Measurements from ENCODE around the gene LYPD3. TPM values are rescaled to one million over a fixed set of nuclear protein-coding genes. Genes with fewer than 3 reads are reported as not detected.

The LYPD3 gene
- total RNA-seq, 4 donors from 2014 or later: not detected

GRCh38 chr19:43489979-43490599 lies 24.7 kb upstream of the LYPD3 start:
- H3K27ac ChIP-seq: no peak overlapping the region
- ATAC-seq (no peak), DNase-seq (no peak)
- no peak for TF ChIP-seq POLR2A (IDR thresholded peaks at IDR 0.05)
- TF ChIP-seq, protein P1, sequence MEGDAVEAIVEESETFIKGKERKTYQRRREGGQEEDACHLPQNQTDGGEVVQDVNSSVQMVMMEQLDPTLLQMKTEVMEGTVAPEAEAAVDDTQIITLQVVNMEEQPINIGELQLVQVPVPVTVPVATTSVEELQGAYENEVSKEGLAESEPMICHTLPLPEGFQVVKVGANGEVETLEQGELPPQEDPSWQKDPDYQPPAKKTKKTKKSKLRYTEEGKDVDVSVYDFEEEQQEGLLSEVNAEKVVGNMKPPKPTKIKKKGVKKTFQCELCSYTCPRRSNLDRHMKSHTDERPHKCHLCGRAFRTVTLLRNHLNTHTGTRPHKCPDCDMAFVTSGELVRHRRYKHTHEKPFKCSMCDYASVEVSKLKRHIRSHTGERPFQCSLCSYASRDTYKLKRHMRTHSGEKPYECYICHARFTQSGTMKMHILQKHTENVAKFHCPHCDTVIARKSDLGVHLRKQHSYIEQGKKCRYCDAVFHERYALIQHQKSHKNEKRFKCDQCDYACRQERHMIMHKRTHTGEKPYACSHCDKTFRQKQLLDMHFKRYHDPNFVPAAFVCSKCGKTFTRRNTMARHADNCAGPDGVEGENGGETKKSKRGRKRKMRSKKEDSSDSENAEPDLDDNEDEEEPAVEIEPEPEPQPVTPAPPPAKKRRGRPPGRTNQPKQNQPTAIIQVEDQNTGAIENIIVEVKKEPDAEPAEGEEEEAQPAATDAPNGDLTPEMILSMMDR (IDR thresholded peaks at IDR 0.05 in 4 of 5, conservative IDR thresholded peaks at IDR 0.05 in 1 of 5): no peak
- H3K27me3 ChIP-seq: no peaks in the 10 kb centered on the region
- in situ Hi-C loops (cut with MboI; ENCODE audit: low sequenced_read_pairs in 4 of 4): no loop called here
- H3K4me1 ChIP-seq: no peaks in the 10 kb centered on the region
- no peak overlapping the region for H3K4me3 ChIP-seq
- no peaks in the 10 kb centered on the region for H3K36me3 ChIP-seq
- no peaks in the 10 kb centered on the region for H3K9me3 ChIP-seq
- intact Hi-C loops (cut with DNase I; ENCODE audit: low total_unique reads): no loop called here

GRCh38 chr19:43489310-43489709 lies 23.9 kb upstream of the LYPD3 start:
- H3K4me3 ChIP-seq: no peak overlapping the region
- in situ Hi-C loops (cut with MboI; ENCODE audit: low sequenced_read_pairs in 4 of 4): no loop called here
- no peaks in the 10 kb centered on the region for H3K4me1 ChIP-seq
- H3K36me3 ChIP-seq: no peaks in the 10 kb centered on the region
- DNase-seq (no peak), ATAC-seq (no peak)
- TF ChIP-seq POLR2A (IDR thresholded peaks at IDR 0.05): no peak
- TF ChIP-seq, protein P1 (IDR thresholded peaks at IDR 0.05 in 4 of 5, conservative IDR thresholded peaks at IDR 0.05 in 1 of 5): no peak
- no peaks in the 10 kb centered on the region for H3K27me3 ChIP-seq
- no peak overlapping the region for H3K27ac ChIP-seq
- no peaks in the 10 kb centered on the region for H3K9me3 ChIP-seq
- intact Hi-C loops (cut with DNase I; ENCODE audit: low total_unique reads): no loop called here

GRCh38 chr19:43488179-43488578 lies 22.8 kb upstream of the LYPD3 start:
- in situ Hi-C loops (cut with MboI; ENCODE audit: low sequenced_read_pairs in 4 of 4): no loop called here
- intact Hi-C loops (cut with DNase I; ENCODE audit: low total_unique reads): no loop called here

DNA sequence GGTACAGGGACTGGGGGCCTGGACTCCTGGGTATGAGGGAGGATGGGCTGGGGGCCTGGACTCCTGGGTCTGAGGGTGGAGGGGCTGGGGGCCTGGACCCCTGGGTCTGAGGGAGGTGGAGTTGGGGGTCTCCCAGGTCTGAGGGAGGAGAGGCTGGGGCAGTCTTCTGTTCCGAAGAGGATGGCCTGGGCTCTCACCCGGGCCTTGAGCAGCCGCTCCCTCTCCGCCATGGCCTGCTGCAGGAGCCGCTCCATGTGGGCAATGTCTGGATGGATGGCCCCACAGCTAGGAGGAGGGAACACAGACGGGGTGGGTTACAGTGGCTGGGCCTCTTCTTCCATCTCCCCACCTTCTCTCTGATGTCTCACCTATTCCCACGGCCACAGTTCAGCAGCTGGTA lies 21.0 kb upstream of the LYPD3 start:
- Histone ChIP-seq H3K36me3 (no peaks in the 10 kb centered on the region), H3K27me3 (no peaks in the 10 kb centered on the region), H3K27ac (no peak overlapping the region), H3K9me3 (no peaks in the 10 kb centered on the region), H3K4me3 (no peak overlapping the region), H3K4me1 (no peaks in the 10 kb centered on the region)
- TF ChIP-seq, protein P1 (IDR thresholded peaks at IDR 0.05 in 4 of 5, conservative IDR thresholded peaks at IDR 0.05 in 1 of 5): no peak
- no peak for TF ChIP-seq POLR2A (IDR thresholded peaks at IDR 0.05)
- intact Hi-C loops (cut with DNase I; ENCODE audit: low total_unique reads): no loop called here
- ATAC-seq: no peak
- in situ Hi-C loops (cut with MboI; ENCODE audit: low sequenced_read_pairs in 4 of 4): no loop called here
- no peak for DNase-seq

More at GRCh38 chr19:43488179-43488578, 22.8 kb upstream of the LYPD3 start:
- Histone ChIP-seq H3K27me3 (no peaks in the 10 kb centered on the region), H3K36me3 (no peaks in the 10 kb centered on the region), H3K27ac (no peak overlapping the region), H3K9me3 (no peaks in the 10 kb centered on the region), H3K4me1 (no peaks in the 10 kb centered on the region), H3K4me3 (no peak overlapping the region)
- TF ChIP-seq POLR2A (IDR thresholded peaks at IDR 0.05): no peak
- TF ChIP-seq, protein P1 (IDR thresholded peaks at IDR 0.05 in 4 of 5, conservative IDR thresholded peaks at IDR 0.05 in 1 of 5): no peak
- ATAC-seq (no peak), DNase-seq (no peak)

DNA sequence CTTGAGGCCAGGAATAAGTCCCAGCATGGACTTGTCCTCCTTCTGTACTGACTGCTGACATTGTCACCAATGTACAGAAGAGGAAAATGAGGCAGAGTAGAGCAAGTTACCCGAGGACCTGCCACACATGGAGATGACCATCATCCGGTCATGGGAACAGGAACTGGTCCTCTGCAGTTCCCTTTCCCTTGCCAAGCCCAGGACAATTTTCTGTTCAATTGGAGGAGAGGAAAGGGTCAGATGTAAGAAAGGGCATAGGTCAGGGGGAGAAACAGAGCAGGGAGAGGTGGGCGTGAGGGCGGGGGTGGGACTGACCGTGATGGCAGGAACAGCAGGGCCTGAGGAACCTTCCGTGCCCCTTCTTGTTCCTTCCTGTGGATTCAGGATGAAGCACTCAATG lies 20.5 kb upstream of the LYPD3 start:
- Histone ChIP-seq H3K4me3 (no peak overlapping the region), H3K27me3 (no peaks in the 10 kb centered on the region), H3K36me3 (no peaks in the 10 kb centered on the region), H3K27ac (no peak overlapping the region), H3K4me1 (no peaks in the 10 kb centered on the region), H3K9me3 (no peaks in the 10 kb centered on the region)
- ATAC-seq (no peak), DNase-seq (no peak)
- no peak for TF ChIP-seq POLR2A (IDR thresholded peaks at IDR 0.05)
- TF ChIP-seq, protein P1 (IDR thresholded peaks at IDR 0.05 in 4 of 5, conservative IDR thresholded peaks at IDR 0.05 in 1 of 5): no peak
- in situ Hi-C loops (cut with MboI; ENCODE audit: low sequenced_read_pairs in 4 of 4): no loop called here
- intact Hi-C loops (cut with DNase I; ENCODE audit: low total_unique reads): no loop called here
